AG09309 (cell line): Measurements from ENCODE around the gene PRKACA.

Source experiments
- DNase-seq: peaks from one replicate; pipeline ENCODE4 v3.0.0-alpha.2; 2010; ENCODE audit warnings: low read depth
- H3K4me3 ChIP-seq: 2 replicates; pipeline ENCODE4 v1.5.1; 2011; ENCODE audit warnings: mild to moderate bottlenecking, low read depth, low read length, moderate library complexity; ENCODE audit not compliant: control insufficient read depth
- CTCF ChIP-seq: IDR thresholded peaks from 2 replicates; pipeline ENCODE4 v1.5.1; 2011; ENCODE audit warnings: mild to moderate bottlenecking, low read depth, low read length, inconsistent platforms; ENCODE audit not compliant: insufficient read depth, control insufficient read depth; ENCODE audit errors: missing control alignments

Gene PRKACA

GRCh38 chr19:14061081-14061749 lies 56.3 kb downstream of the PRKACA start:
- DNase-seq = no peak
- H3K4me3 ChIP-seq = no peak overlapping the region
- TF ChIP-seq CTCF = no peak

DNA sequence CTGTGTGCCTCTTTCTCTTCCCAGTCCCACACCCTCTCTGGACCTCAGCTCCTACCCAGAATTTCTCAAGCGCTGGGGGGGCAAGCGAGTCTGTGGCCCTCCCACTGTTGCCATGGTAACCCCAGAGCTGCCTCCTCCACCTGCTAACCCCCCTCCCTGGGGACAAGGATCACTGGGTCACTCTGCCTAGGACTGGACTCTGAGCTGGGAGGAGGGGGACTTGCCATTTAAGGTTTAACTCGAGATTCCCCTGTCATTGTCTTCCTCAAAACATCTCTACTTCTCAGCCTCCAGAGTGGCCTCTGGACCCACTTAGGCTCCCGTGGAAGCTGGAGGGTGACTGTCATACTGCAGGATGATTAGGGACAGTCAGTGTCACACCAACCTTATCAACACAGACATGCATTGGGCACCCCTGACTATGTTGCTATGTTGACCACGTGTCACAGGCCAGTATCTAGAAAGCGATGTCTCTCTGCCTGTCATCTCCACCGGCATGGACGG lies 57.9 kb downstream of the PRKACA start:
- H3K4me3 ChIP-seq = no peak overlapping the region
- DNase-seq = no peak
- no peak for TF ChIP-seq CTCF

GRCh38 chr19:14059093-14059480 lies 58.5 kb downstream of the PRKACA start:
- no peak overlapping the region for H3K4me3 ChIP-seq
- DNase-seq = no peak
- TF ChIP-seq CTCF = peak; percentile 77

DNA sequence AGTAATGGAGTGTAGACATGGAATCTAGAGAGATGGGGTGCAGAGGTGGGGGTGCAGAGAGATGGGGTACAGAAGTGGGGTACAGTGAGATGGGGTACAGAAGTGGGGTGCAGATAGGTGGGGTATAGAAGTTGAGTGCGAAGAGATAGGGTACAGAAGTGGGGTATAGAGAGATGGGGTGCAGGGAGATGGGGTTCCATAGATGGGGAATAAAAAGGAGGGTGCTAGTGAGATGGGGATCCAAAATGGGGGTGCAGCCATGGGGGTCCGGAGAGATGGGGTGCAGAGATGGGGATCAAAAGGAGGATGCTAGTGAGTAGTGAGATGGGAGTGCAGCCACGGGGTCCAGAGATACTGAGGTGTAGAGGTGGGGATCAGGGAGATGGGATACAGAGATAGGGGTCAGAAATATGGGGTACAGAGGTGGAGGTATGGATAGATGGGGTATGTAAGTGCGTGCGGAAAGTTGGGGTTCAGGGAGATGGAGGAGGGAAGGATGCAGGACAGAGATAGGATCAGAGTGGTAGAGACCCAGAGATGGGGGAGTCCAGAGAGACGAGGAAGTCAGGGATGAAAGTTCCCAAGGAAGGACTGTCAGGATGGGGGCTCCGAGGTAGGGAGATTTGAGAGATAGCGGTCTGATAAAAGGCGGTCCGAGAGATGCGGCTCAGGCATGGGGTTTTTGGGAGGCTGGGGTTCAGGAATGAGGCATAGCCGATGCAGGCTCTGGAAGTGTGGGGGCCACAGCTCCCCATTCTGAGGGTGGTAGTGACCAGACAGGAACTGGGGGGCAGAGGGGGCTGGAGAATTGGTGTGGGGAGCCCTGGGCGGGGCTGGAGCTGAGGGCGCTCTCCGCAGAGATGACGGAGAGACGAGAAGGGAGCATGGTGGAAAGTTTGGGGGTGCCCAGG lies 59.1 kb downstream of the PRKACA start:
- no peak for DNase-seq
- TF ChIP-seq CTCF = no peak
- no peak overlapping the region; the same call in 1 of the 2 replicates for H3K4me3 ChIP-seq

GRCh38 chr19:14056741-14057356 lies 60.7 kb downstream of the PRKACA start:
- peak overlapping the region; percentile 4; the same call in 1 of the 2 replicates for H3K4me3 ChIP-seq
- TF ChIP-seq CTCF = no peak
- DNase-seq = no peak

- no peak overlapping the region for H3K4me3 ChIP-seq
- TF ChIP-seq CTCF = no peak
- no peak for DNase-seq
These were observed 61.4 kb downstream of the PRKACA start for GRCh38 chr19:14056069-14056666.
